Keratinocyte (primary cell): ENCODE data around the gene LRRC31. TPM values are rescaled to one million over a fixed set of nuclear protein-coding genes. Genes with fewer than 3 reads are reported as not detected.

Experiments
- DNase-seq: peaks from one replicate; pipeline ENCODE4 v3.0.0-alpha.2; 2011; ENCODE audit warnings: low read depth, missing footprints, low spot score
- FAIRE-seq: peaks from 2 replicates; lab custom pipeline; 2011; peaks lifted over from hg19 to GRCh38; lab: Jason Lieb, UNC
- H2AFZ ChIP-seq: 2 replicates; pipeline ENCODE4 v1.6.0; 2012; ENCODE audit warnings: low read length, control low read depth, inconsistent platforms; ENCODE audit not compliant: control insufficient read depth
- H3K27ac ChIP-seq: 2 replicates; pipeline ENCODE4 v1.5.1; 2011; ENCODE audit warnings: low read length; ENCODE audit not compliant: control insufficient read depth, insufficient read depth
- H3K27me3 ChIP-seq: 3 replicates; pipeline ENCODE4 v1.6.0; 2011; ENCODE audit warnings: low read length; ENCODE audit not compliant: control insufficient read depth, insufficient read depth; ENCODE audit errors: extremely low read depth
- H3K36me3 ChIP-seq, 2 experiments: 2 replicates in 1 of 2; 3 replicates in 1 of 2; pipeline ENCODE4 v1.5.1; 2011; ENCODE audit warnings: low read length in 2 of 2, mild to moderate bottlenecking in 1 of 2; ENCODE audit not compliant: control insufficient read depth in 2 of 2, insufficient read depth in 2 of 2; ENCODE audit errors: extremely low read depth in 1 of 2
- H3K4me1 ChIP-seq: 3 replicates; pipeline ENCODE4 v1.5.1; 2011; ENCODE audit warnings: low read length; ENCODE audit not compliant: control insufficient read depth, insufficient read depth; ENCODE audit errors: extremely low read depth
- H3K4me2 ChIP-seq: 3 replicates; pipeline ENCODE4 v1.6.0; 2011; ENCODE audit warnings: low read depth, low read length; ENCODE audit not compliant: control insufficient read depth, insufficient read depth; ENCODE audit errors: extremely low read depth
- H3K4me3 ChIP-seq, 3 experiments: fragments of 200-600 bp in 1 of 3; sonication (generic) in 1 of 3; 2 replicates in 2 of 3; 3 replicates in 1 of 3; pipeline ENCODE4 v1.5.1; 2011 to 2016; ENCODE audit warnings: low read length in 3 of 3, mild to moderate bottlenecking in 3 of 3, control low read depth in 2 of 3, inconsistent platforms in 1 of 3, low read depth in 1 of 3, mixed read lengths in 1 of 3, mixed run types in 1 of 3, moderate library complexity in 1 of 3; ENCODE audit not compliant: control insufficient read depth in 2 of 3, insufficient read depth in 2 of 3; ENCODE audit errors: extremely low read depth in 1 of 3
- H3K79me2 ChIP-seq: 2 replicates; pipeline ENCODE4 v1.6.0; 2012; ENCODE audit warnings: low read length; ENCODE audit not compliant: control insufficient read depth, insufficient read depth
- H3K9ac ChIP-seq: 3 replicates; pipeline ENCODE4 v1.6.0; 2011; ENCODE audit warnings: low read length; ENCODE audit not compliant: control insufficient read depth, insufficient read depth; ENCODE audit errors: extremely low read depth
- H3K9me1 ChIP-seq: 3 replicates; pipeline ENCODE4 v1.6.0; 2011; ENCODE audit warnings: low read length; ENCODE audit not compliant: control insufficient read depth, insufficient read depth; ENCODE audit errors: extremely low read depth
- H3K9me3 ChIP-seq: 2 replicates; pipeline ENCODE4 v1.5.1; 2012; ENCODE audit warnings: low read depth, low read length; ENCODE audit not compliant: control insufficient read depth
- H4K20me1 ChIP-seq: 3 replicates; pipeline ENCODE4 v1.6.0; 2011; ENCODE audit warnings: low read length; ENCODE audit not compliant: control insufficient read depth, insufficient read depth; ENCODE audit errors: extremely low read depth
- CTCF ChIP-seq, 3 experiments: IDR thresholded peaks in 1 of 3; conservative IDR thresholded peaks in 1 of 3; optimal IDR thresholded peaks in 1 of 3; 2 replicates in 2 of 3; 3 replicates in 1 of 3; pipeline versions ENCODE3 to v1.5.1; 2011; ENCODE audit warnings: low read length in 3 of 3, mild to moderate bottlenecking in 3 of 3, moderate library complexity in 2 of 3, control low read depth in 1 of 3, inconsistent platforms in 1 of 3; ENCODE audit not compliant: insufficient read depth in 2 of 3; ENCODE audit errors: extremely low read depth in 1 of 3
- EZH2 ChIP-seq: IDR thresholded peaks from one replicate; pipeline ENCODE4 v1.6.1; 2012; ENCODE audit warnings: inconsistent platforms, mild to moderate bottlenecking, low read length, moderate library complexity
- dilution Hi-C: fragments of 300-500 bp; cut with MboI; formaldehyde crosslinking; loops from one replicate; pipeline ENCODE4 v1.7.0; 2020; ENCODE audit warnings: low sequenced_read_pairs; ENCODE audit not compliant: extremely low pct_ligation_motif_present
- polyA plus RNA-seq, 5 experiments: library from polyadenylated mRNA; depleted of rRNA in 3 of 5; stranded (reverse) in 3 of 5; stranded (forward) in 1 of 5; unstranded in 1 of 5; fragments of >200 nt; gene quantifications; 1 replicate in 1 of 5; 2 replicates in 3 of 5; 3 replicates in 1 of 5; pipeline versions ENCODE4 v1.2.1 to v1.2.3, GENCODE V29; 2011 to 2012; ENCODE audit warnings: missing spikeins in 2 of 5, low read depth in 1 of 5, low replicate concordance in 1 of 5

Gene LRRC31
- polyA plus RNA-seq, 1 donor (not counting 4 experiments of a cell fraction or from before 2014, with no cell fraction given): not detected

- FAIRE-seq: peak; percentile 13
- Histone ChIP-seq H3K27ac (no peak overlapping the region), H3K9me3 (peaks cover 3% of the 10 kb centered on the region), H4K20me1 (no peaks in the 10 kb centered on the region), H3K27me3 (peaks cover 5% of the 10 kb centered on the region), H3K36me3 (no peaks in the 10 kb centered on the region), H3K4me3 (no peak overlapping the region), H3K9ac (no peak overlapping the region), H2AFZ (peak overlapping the region; percentile 29), H3K9me1 (no peaks in the 10 kb centered on the region), H3K4me2 (peak overlapping the region; percentile 72), H3K79me2 (no peaks in the 10 kb centered on the region), H3K4me1 (peaks cover 7% of the 10 kb centered on the region)
- TF ChIP-seq EZH2: no peak
- TF ChIP-seq CTCF (optimal IDR thresholded peaks at IDR 0.05 in 1 of 3, IDR thresholded peaks at IDR 0.05 in 1 of 3, conservative IDR thresholded peaks at IDR 0.05 in 1 of 3; ENCODE audit: extremely low read depth in 1 of 3, insufficient read depth in 2 of 3, low read length in 3 of 3): no peak
- no peak for DNase-seq
- dilution Hi-C loops: no loop called here
These were observed 56.5 kb downstream of the LRRC31 start for GRCh38 chr3:169813278-169813677.

GRCh38 chr3:169812332-169813235 lies 57.2 kb downstream of the LRRC31 start, which contains the start of the genes LRRC34 and LRRIQ4:
LRRC34 (minus strand) TSS chr3:169812904; CDS start chr3:169812548, 356 bp downstream.
LRRIQ4 (plus strand) TSS chr3:169812870; CDS start chr3:169821922, 9,052 bp downstream.
- H3K9me3 ChIP-seq: peaks cover 3% of the 10 kb centered on the region

More at GRCh38 chr3:169812332-169813235, 57.2 kb downstream of the LRRC31 start, which contains the start of the genes LRRC34 and LRRIQ4:
- Histone ChIP-seq H3K27ac (no peak within 1 kb of the TSS), H2AFZ (peak within 1 kb of the TSS; percentile 91), H3K9ac (peak within 1 kb of the TSS; percentile 61), H3K4me3 (peak within 1 kb of the TSS; percentile 31 to 64 (median 42)), H3K36me3 (no peaks in the 10 kb centered on the region), H3K4me1 (peaks cover 7% of the 10 kb centered on the region), H3K79me2 (no peaks in the 10 kb centered on the region), H3K4me2 (peak within 1 kb of the TSS; percentile 72), H4K20me1 (no peaks in the 10 kb centered on the region), H3K27me3 (no peaks in the 10 kb centered on the region), H3K9me1 (no peaks in the 10 kb centered on the region)
- FAIRE-seq: peak; percentile 44
- peak; percentile 15 for DNase-seq
- dilution Hi-C loops: no loop called here
- TF ChIP-seq CTCF (optimal IDR thresholded peaks at IDR 0.05 in 1 of 3, IDR thresholded peaks at IDR 0.05 in 1 of 3, conservative IDR thresholded peaks at IDR 0.05 in 1 of 3; ENCODE audit: extremely low read depth in 1 of 3, insufficient read depth in 2 of 3, low read length in 3 of 3) (no peak), EZH2 (no peak)
